ENCODE measurements around the gene ACBD6. TPM values are rescaled to one million over a fixed set of nuclear protein-coding genes. Genes with fewer than 3 reads are reported as not detected.

ACBD6 gene
- total and polyA plus RNA-seq, 2 experiments from 2014 or later, result 72.2 to 73.9 TPM

DNA sequence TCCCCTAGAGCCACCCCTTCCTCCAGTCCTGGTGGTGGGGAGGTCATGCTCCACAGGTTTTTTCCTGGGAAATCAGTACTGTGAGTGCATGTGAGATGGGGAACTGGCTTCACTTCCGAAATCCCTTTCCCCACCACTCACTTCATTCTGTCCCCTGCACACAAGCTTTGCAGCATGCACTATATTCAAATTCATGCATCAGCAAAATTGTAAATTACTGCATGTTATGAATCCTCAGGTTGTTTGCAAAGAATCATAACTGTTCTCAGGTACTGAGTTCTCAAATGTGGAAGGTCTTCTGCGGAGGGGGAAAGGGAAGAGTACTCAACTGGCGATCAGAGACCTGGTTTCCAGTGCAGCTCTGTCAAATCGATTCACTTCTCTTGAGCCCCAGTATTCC is 230.0 kb downstream of the ACBD6 start:
- H3K4me1 ChIP-seq (ENCODE audit: low read depth), result no peaks in the 10 kb centered on the region
- no peaks in the 10 kb centered on the region for H3K27me3 ChIP-seq
- TF ChIP-seq, protein P1, sequence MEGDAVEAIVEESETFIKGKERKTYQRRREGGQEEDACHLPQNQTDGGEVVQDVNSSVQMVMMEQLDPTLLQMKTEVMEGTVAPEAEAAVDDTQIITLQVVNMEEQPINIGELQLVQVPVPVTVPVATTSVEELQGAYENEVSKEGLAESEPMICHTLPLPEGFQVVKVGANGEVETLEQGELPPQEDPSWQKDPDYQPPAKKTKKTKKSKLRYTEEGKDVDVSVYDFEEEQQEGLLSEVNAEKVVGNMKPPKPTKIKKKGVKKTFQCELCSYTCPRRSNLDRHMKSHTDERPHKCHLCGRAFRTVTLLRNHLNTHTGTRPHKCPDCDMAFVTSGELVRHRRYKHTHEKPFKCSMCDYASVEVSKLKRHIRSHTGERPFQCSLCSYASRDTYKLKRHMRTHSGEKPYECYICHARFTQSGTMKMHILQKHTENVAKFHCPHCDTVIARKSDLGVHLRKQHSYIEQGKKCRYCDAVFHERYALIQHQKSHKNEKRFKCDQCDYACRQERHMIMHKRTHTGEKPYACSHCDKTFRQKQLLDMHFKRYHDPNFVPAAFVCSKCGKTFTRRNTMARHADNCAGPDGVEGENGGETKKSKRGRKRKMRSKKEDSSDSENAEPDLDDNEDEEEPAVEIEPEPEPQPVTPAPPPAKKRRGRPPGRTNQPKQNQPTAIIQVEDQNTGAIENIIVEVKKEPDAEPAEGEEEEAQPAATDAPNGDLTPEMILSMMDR (IDR thresholded peaks at IDR 0.05; ENCODE audit: low read depth, low read length), result no peak
- DNase-seq (ENCODE audit: low read depth in 1 of 2, low spot score in 1 of 2), result no peak
- no peaks in the 10 kb centered on the region for H3K36me3 ChIP-seq
- H3K4me3 ChIP-seq, result no peak overlapping the region
- H3K27ac ChIP-seq, result no peak overlapping the region
- H3K9me3 ChIP-seq (ENCODE audit: low read depth), result no peaks in the 10 kb centered on the region

DNA sequence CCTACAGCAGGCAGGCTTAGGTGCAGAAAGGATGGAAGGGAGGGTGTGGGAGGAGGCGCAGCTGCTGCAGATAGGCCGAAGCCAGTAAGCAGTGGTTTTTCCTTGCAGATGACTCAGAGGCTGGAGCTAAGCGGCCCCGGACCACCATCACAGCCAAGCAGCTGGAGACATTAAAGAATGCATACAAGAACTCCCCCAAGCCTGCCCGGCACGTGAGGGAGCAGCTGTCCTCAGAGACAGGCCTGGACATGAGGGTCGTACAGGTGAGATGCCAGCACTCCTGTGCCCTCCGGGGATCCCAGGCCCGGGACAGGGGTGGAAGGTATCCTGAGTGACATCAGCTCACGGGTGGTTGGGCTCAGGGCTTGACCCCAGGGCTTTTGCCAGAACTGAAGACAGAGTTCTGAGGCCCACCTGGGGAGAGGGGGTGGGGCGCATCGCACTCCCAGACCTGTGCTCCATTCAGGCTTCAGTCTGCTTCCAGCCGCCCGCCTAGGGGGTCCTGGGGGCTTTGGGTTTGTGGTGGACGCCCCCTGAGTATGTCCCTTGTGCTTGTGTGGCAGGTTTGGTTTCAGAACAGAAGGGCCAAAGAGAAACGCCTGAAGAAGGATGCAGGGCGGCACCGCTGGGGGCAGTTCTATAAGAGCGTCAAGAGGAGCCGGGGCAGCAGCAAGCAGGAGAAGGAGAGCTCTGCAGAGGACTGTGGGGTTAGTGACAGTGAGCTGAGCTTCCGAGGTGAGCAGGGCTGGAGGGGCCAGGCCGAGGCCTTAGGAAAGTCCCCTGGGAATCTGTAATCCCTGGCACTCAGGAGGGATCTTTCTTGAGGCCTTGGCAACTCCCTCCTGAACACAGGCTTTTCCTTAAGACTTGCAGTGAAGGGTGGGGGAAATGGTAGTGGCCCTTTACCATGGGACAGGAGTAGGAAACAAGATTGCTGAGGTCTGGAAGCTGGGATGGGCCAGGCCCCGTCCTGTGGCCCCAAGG is 230.8 kb downstream of the ACBD6 start:
- Histone ChIP-seq H3K27me3 (no peaks in the 10 kb centered on the region), H3K27ac (no peak overlapping the region), H3K4me1 (ENCODE audit: low read depth) (no peaks in the 10 kb centered on the region), H3K9me3 (ENCODE audit: low read depth) (no peaks in the 10 kb centered on the region), H3K36me3 (no peaks in the 10 kb centered on the region), H3K4me3 (no peak overlapping the region)
- peak in 1 of 2 donors; percentile 89 for DNase-seq (ENCODE audit: low read depth in 1 of 2, low spot score in 1 of 2)
- TF ChIP-seq, protein P1 (IDR thresholded peaks at IDR 0.05; ENCODE audit: low read depth, low read length), result no peak

DNA sequence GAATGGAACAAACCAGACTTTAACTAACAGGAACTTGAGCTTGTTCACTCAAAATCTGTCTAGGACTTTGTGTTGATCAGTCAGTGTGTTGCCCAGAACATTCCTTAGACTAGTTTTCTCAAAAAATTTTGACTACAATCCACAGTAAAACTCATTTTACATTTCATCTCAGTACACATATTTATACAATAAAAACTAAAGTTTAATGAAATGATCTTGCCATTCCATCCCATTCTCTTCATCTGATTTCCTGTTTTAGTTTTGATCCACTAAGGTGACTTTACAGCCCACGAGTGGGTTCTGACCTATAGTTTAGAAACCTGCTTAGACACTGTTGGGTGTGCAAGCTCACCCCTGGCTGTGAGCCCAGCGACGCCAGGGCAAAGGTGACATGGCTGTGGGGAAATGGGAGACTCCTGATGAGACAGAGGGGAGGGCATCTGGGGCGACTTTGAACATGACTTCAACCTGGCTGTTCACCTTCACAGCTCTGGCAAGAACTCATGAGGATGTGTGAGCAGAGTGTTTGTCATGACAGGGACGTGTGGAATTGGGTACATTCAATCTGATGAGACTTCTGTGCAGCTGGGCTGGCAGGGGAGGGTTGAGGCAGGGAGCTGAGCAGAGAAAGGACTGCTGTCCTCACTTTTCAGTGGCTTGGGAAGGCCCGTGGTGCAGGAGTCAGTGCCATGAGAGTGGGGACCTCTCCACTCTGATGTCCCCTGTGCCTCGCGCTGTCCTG is 231.7 kb downstream of the ACBD6 start:
- no peaks in the 10 kb centered on the region for H3K4me1 ChIP-seq (ENCODE audit: low read depth)
- no peak overlapping the region for H3K4me3 ChIP-seq
- TF ChIP-seq, protein P1 (IDR thresholded peaks at IDR 0.05; ENCODE audit: low read depth, low read length), result no peak
- no peak overlapping the region for H3K27ac ChIP-seq
- H3K9me3 ChIP-seq (ENCODE audit: low read depth), result no peaks in the 10 kb centered on the region
- DNase-seq (ENCODE audit: low read depth in 1 of 2, low spot score in 1 of 2), result no peak
- H3K27me3 ChIP-seq, result no peaks in the 10 kb centered on the region
- no peaks in the 10 kb centered on the region for H3K36me3 ChIP-seq

DNA sequence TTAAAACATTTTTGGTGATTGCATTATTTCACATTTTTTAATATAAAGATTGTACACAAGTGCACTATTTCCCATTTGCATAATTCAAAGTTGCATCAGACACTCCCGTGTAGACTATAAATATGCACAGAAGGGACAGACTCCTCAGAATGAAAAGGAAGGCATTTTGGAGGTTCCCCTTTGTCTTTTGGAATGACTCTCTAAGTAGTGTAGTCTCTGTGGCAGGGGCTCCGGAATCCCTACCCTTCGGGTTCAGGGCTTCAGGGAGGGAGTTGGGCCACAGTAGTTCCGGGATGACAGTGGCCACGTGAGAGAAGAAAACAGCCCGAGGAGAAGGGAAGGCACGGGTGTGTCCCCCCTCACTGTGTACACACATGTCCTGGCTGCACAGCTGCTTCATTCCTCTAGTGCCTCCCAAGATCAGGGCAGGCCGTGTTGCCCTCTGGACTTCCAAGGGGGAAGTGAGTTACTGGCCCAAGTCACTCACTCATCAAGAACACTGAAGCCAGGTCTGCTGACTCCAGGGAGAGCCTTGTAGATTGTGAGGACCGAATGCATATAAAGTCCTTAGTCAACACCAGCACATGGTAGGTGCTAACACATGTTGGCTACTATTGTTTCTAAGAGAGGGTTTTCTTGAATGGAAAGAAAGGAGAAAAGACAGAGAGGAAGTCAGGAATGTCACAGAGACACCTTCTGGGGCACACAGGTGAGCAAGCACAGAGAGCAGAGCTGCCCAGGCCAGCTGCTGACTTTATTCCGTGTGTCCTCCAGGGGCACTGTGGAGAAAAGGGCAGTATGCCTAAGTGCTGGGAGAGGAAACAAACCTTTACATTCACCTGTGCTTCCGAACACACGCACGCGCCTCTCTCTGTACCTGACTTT is 232.5 kb downstream of the ACBD6 start:
- Histone ChIP-seq H3K36me3 (no peaks in the 10 kb centered on the region), H3K4me1 (ENCODE audit: low read depth) (no peaks in the 10 kb centered on the region), H3K27me3 (no peaks in the 10 kb centered on the region), H3K27ac (no peak overlapping the region), H3K9me3 (ENCODE audit: low read depth) (no peaks in the 10 kb centered on the region), H3K4me3 (no peak overlapping the region)
- peak in 1 of 2 donors; percentile 19 for DNase-seq (ENCODE audit: low read depth in 1 of 2, low spot score in 1 of 2)
- TF ChIP-seq, protein P1 (IDR thresholded peaks at IDR 0.05; ENCODE audit: low read depth, low read length), result peak; percentile 41

DNA sequence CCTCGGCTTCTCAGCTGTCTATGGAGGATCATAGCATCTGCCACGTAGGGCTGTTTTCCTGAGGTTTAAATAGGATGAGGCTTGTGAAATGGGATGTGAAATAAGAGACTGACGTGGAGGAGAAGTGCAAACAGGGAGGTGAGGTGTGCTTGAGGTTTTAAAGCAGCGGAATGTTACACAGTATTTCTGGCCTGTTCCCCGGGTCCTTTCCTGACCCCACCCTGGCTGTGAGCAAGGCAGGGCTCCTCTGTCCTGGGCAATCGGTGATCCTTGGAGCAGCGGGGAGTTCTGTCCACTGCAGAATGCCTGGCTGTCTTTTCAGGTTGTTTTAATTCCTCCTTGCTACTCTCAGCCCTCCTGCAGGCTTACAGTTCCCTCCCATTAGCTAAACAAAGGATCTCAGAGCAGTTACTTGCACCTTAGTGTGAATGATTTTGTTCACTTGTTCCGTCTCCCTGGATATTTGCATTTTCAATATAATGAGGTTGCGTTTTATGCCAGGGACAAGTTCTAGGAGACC is 233.8 kb downstream of the ACBD6 start:
- Histone ChIP-seq H3K4me1 (ENCODE audit: low read depth) (no peaks in the 10 kb centered on the region), H3K9me3 (ENCODE audit: low read depth) (no peaks in the 10 kb centered on the region), H3K36me3 (no peaks in the 10 kb centered on the region), H3K27me3 (no peaks in the 10 kb centered on the region), H3K27ac (no peak overlapping the region), H3K4me3 (no peak overlapping the region)
- TF ChIP-seq, protein P1 (IDR thresholded peaks at IDR 0.05; ENCODE audit: low read depth, low read length), result no peak
- no peak for DNase-seq (ENCODE audit: low read depth in 1 of 2, low spot score in 1 of 2)

Measured in cardiac muscle cell (in vitro differentiated cells and primary cell).